ENCODE results near the gene ANKS6. TPM values are rescaled to one million over a fixed set of nuclear protein-coding genes. Genes with fewer than 3 reads are reported as not detected.

The ANKS6 gene
- total and polyA plus RNA-seq, 4 donors, result 8.4 to 23.8 (median 20.7) TPM

GRCh38 chr9:98709968-98710965, 86.1 kb downstream of the ANKS6 start:
- Histone ChIP-seq H3K36me3 (ENCODE audit: control insufficient read depth in 1 of 2, insufficient read depth in 2 of 2, low read length in 1 of 2) (no peaks in the 10 kb centered on the region), H3K27me3 (ENCODE audit: control insufficient read depth in 1 of 2, insufficient read depth in 2 of 2, low read length in 1 of 2) (no peaks in the 10 kb centered on the region), H3K4me1 (ENCODE audit: control insufficient read depth in 1 of 2, insufficient read depth in 2 of 2, low read length in 2 of 2) (no peaks in the 10 kb centered on the region), H3K27ac (ENCODE audit: low read depth in 1 of 2, low read length in 2 of 2) (no peak overlapping the region), H3K4me3 (ENCODE audit: low read length in 2 of 2) (no peak overlapping the region), H3K9me3 (ENCODE audit: control insufficient read depth, low read length) (peaks cover 2% of the 10 kb centered on the region)
- intact Hi-C loops (cut with DNase I), result no loop called here
- DNase-seq (no peak), ATAC-seq (ENCODE audit: low FRiP score) (no peak)
- WGBS, 2 donors, result 59 to 62% methylated on average over 14 of the region's 14 CpGs

- DNase-seq, result no peak
- Histone ChIP-seq H3K9me3 (ENCODE audit: control insufficient read depth, low read length) (peaks cover 2% of the 10 kb centered on the region), H3K27me3 (ENCODE audit: control insufficient read depth in 1 of 2, insufficient read depth in 2 of 2, low read length in 1 of 2) (no peaks in the 10 kb centered on the region), H3K4me3 (ENCODE audit: low read length in 2 of 2) (peak within 1 kb of the TSS; percentile 34 to 47), H3K36me3 (ENCODE audit: control insufficient read depth in 1 of 2, insufficient read depth in 2 of 2, low read length in 1 of 2) (no peaks in the 10 kb centered on the region), H3K27ac (ENCODE audit: low read depth in 1 of 2, low read length in 2 of 2) (no peak within 1 kb of the TSS), H3K4me1 (ENCODE audit: control insufficient read depth in 1 of 2, insufficient read depth in 2 of 2, low read length in 2 of 2) (no peaks in the 10 kb centered on the region)
- no peak for ATAC-seq (ENCODE audit: low FRiP score)
- intact Hi-C loops (cut with DNase I), result no loop called here
- WGBS, 2 donors, result 1 to 2% methylated on average over 60 to 111 of the region's 111 CpGs
These were observed 87.1 kb downstream of the ANKS6 start, which contains the start of gene GABBR2 for GRCh38 chr9:98708933-98709911. Gene GABBR2 (minus strand): TSS chr9:98708935. CDS start chr9:98708737, 198 bp downstream.

GRCh38 chr9:98708103-98708932, 88.0 kb downstream of the ANKS6 start:
- intact Hi-C loops (cut with DNase I), result no loop called here

DNA sequence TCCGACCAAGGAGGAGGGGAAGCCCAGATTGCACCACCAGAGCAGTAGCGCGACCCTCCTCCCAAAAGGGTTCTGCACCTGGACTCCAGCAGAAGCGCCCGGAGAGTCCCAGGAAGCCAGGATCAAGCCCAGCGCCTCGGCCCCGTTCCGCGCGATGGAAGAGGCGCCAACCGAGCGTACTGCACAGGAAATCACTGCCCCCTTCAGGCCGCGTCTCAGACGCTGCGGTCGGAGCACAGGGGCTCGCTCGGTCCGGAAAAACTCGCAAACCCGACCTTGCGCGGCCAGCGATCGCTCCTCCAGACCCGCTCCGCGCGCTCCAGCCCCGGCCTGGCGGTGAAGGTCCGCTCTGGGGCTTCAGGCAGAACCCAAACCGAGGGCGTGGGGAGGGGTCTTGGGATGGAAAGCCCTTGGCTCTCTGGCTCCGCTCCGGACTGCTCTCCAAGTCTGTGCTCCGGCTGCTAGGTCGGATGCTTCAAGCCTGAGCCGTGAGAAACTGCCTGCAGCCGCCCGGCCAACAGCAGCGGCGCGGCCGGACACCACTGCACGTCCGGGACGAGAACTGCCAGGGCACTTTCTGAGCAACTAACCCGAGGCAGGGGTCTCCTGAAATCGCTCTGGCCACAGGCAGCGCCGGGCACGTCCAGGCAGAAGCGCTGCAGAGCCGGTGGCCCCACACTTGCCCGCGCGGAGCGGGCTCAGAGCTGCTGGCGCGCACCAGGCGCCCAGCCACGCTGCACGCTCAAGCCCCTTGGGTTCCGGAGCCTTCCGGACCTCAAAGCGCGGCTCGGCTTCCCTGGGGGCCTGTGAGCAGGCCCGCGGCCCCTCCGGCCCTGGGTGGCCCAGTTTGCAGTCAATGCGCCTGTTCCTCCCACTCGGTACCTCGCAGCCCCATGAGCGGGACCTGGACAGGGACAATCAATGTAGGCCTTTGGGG, 88.9 kb downstream of the ANKS6 start:
- 2% methylated on average over 78 to 79 of the region's 79 CpGs for WGBS, 2 donors
- peak; percentile 43 for ATAC-seq (ENCODE audit: low FRiP score)
- DNase-seq, result peak in 1 of 2 donors; percentile 80
- H3K4me3 ChIP-seq (ENCODE audit: low read length in 2 of 2), result no peak overlapping the region
- no peaks in the 10 kb centered on the region for H3K27me3 ChIP-seq (ENCODE audit: control insufficient read depth in 1 of 2, insufficient read depth in 2 of 2, low read length in 1 of 2)
- intact Hi-C loops (cut with DNase I), result no loop called here
- no peaks in the 10 kb centered on the region for H3K4me1 ChIP-seq (ENCODE audit: control insufficient read depth in 1 of 2, insufficient read depth in 2 of 2, low read length in 2 of 2)
- H3K27ac ChIP-seq (ENCODE audit: low read depth in 1 of 2, low read length in 2 of 2), result no peak overlapping the region
- H3K36me3 ChIP-seq (ENCODE audit: control insufficient read depth in 1 of 2, insufficient read depth in 2 of 2, low read length in 1 of 2), result no peaks in the 10 kb centered on the region
- H3K9me3 ChIP-seq (ENCODE audit: control insufficient read depth, low read length), result peaks cover 2% of the 10 kb centered on the region

More at GRCh38 chr9:98708103-98708932, 88.0 kb downstream of the ANKS6 start:
- DNase-seq, result no peak
- H3K4me3 ChIP-seq (ENCODE audit: low read length in 2 of 2), result peak overlapping the region; percentile 34 to 47
- no peaks in the 10 kb centered on the region for H3K4me1 ChIP-seq (ENCODE audit: control insufficient read depth in 1 of 2, insufficient read depth in 2 of 2, low read length in 2 of 2)
- no peak for ATAC-seq (ENCODE audit: low FRiP score)
- H3K27me3 ChIP-seq (ENCODE audit: control insufficient read depth in 1 of 2, insufficient read depth in 2 of 2, low read length in 1 of 2), result no peaks in the 10 kb centered on the region
- H3K9me3 ChIP-seq (ENCODE audit: control insufficient read depth, low read length), result peaks cover 2% of the 10 kb centered on the region
- no peaks in the 10 kb centered on the region for H3K36me3 ChIP-seq (ENCODE audit: control insufficient read depth in 1 of 2, insufficient read depth in 2 of 2, low read length in 1 of 2)
- 2 to 3% methylated on average over 52 to 89 of the region's 89 CpGs for WGBS, 2 donors
- H3K27ac ChIP-seq (ENCODE audit: low read depth in 1 of 2, low read length in 2 of 2), result no peak overlapping the region

- Histone ChIP-seq H3K36me3 (ENCODE audit: control insufficient read depth in 1 of 2, insufficient read depth in 2 of 2, low read length in 1 of 2) (no peaks in the 10 kb centered on the region), H3K4me3 (ENCODE audit: low read length in 2 of 2) (no peak overlapping the region), H3K9me3 (ENCODE audit: control insufficient read depth, low read length) (peaks cover 2% of the 10 kb centered on the region), H3K27ac (ENCODE audit: low read depth in 1 of 2, low read length in 2 of 2) (no peak overlapping the region), H3K27me3 (ENCODE audit: control insufficient read depth in 1 of 2, insufficient read depth in 2 of 2, low read length in 1 of 2) (no peaks in the 10 kb centered on the region), H3K4me1 (ENCODE audit: control insufficient read depth in 1 of 2, insufficient read depth in 2 of 2, low read length in 2 of 2) (no peaks in the 10 kb centered on the region)
- WGBS, 2 donors, result 6 to 8% methylated on average over 15 of the region's 15 CpGs
- no peak for ATAC-seq (ENCODE audit: low FRiP score)
- intact Hi-C loops (cut with DNase I), result no loop called here
- no peak for DNase-seq
These were observed 89.6 kb downstream of the ANKS6 start for GRCh38 chr9:98706651-98707165.

- DNase-seq (no peak), ATAC-seq (ENCODE audit: low FRiP score) (no peak)
- H3K4me1 ChIP-seq (ENCODE audit: control insufficient read depth in 1 of 2, insufficient read depth in 2 of 2, low read length in 2 of 2), result no peaks in the 10 kb centered on the region
- no peaks in the 10 kb centered on the region for H3K36me3 ChIP-seq (ENCODE audit: control insufficient read depth in 1 of 2, insufficient read depth in 2 of 2, low read length in 1 of 2)
- H3K27me3 ChIP-seq (ENCODE audit: control insufficient read depth in 1 of 2, insufficient read depth in 2 of 2, low read length in 1 of 2), result peaks cover 0 to 2% of the 10 kb centered on the region in 2 donors
- no peak overlapping the region for H3K4me3 ChIP-seq (ENCODE audit: low read length in 2 of 2)
- no peaks in the 10 kb centered on the region for H3K9me3 ChIP-seq (ENCODE audit: control insufficient read depth, low read length)
- no peak overlapping the region for H3K27ac ChIP-seq (ENCODE audit: low read depth in 1 of 2, low read length in 2 of 2)
- 71 to 73% methylated on average over 2 of the region's 2 CpGs for WGBS, 2 donors
- intact Hi-C loops (cut with DNase I), result no loop called here
These were observed 93.4 kb downstream of the ANKS6 start for GRCh38 chr9:98702835-98703380.

DNA sequence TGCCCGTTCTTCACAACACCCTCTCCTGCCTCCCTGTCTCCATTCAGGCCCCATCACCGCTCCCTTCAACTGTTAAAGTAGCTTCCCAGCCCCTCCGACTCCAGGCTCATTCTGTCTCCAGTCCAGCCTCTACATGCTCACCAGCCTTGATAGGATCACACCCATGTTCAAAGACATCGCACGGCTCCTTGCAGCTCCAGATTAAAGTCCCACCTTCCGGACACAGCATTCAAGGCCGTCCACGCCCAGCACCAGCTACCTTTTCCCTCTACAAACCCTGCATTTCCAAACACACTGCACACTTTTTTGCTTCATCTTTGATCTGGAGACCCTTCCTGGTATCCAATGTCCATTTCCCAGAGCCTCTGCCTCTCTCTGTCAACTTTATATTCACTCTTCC, 94.0 kb downstream of the ANKS6 start:
- ATAC-seq (ENCODE audit: low FRiP score) (no peak), DNase-seq (no peak)
- intact Hi-C loops (cut with DNase I), result no loop called here
- no peak overlapping the region for H3K4me3 ChIP-seq (ENCODE audit: low read length in 2 of 2)
- H3K27me3 ChIP-seq (ENCODE audit: control insufficient read depth in 1 of 2, insufficient read depth in 2 of 2, low read length in 1 of 2), result peaks cover 0 to 2% of the 10 kb centered on the region in 2 donors
- no peak overlapping the region for H3K27ac ChIP-seq (ENCODE audit: low read depth in 1 of 2, low read length in 2 of 2)
- no peaks in the 10 kb centered on the region for H3K4me1 ChIP-seq (ENCODE audit: control insufficient read depth in 1 of 2, insufficient read depth in 2 of 2, low read length in 2 of 2)
- WGBS, 2 donors, result 80 to 84% methylated on average over 8 of the region's 8 CpGs
- H3K36me3 ChIP-seq (ENCODE audit: control insufficient read depth in 1 of 2, insufficient read depth in 2 of 2, low read length in 1 of 2), result no peaks in the 10 kb centered on the region
- no peaks in the 10 kb centered on the region for H3K9me3 ChIP-seq (ENCODE audit: control insufficient read depth, low read length)
